T-helper 2 cell treated with Interferon-gamma antibody and Interleukin-4, amounts not matched to agents 5 μg/mL and 100 μg/mL, for 36 hours (primary cell): ENCODE measurements around the gene THSD4.

Experiments
- DNase-seq: peaks from one replicate; pipeline ENCODE4 v3.0.0; 2021; ENCODE audit warnings: low spot score
- H3K27ac Mint-ChIP-seq: one replicate; pipeline ENCODE4 v1.8.0; 2021; ENCODE audit warnings: mild to moderate bottlenecking, mixed read lengths
- H3K27me3 Mint-ChIP-seq: one replicate; pipeline ENCODE4 v1.8.0; 2021; ENCODE audit warnings: low read depth, mixed read lengths
- H3K36me3 Mint-ChIP-seq: one replicate; pipeline ENCODE4 v1.8.0; 2021; ENCODE audit warnings: low read depth, mixed read lengths
- H3K4me1 Mint-ChIP-seq: one replicate; pipeline ENCODE4 v1.8.0; 2021; ENCODE audit warnings: low read depth, mixed read lengths
- H3K4me3 Mint-ChIP-seq: one replicate; pipeline ENCODE4 v1.8.0; 2022; ENCODE audit warnings: mild to moderate bottlenecking, moderate library complexity, mixed read lengths
- H3K9me3 Mint-ChIP-seq: one replicate; pipeline ENCODE4 v1.8.0; 2021; ENCODE audit warnings: mixed read lengths

The THSD4 gene

GRCh38 chr15:71465131-71465955 lies 350.1 kb downstream of the THSD4 start:
- H3K27me3 Mint-ChIP-seq, result peaks cover 6% of the 10 kb centered on the region
- no peak overlapping the region for H3K4me3 Mint-ChIP-seq
- no peaks in the 10 kb centered on the region for H3K9me3 Mint-ChIP-seq
- no peak overlapping the region for H3K27ac Mint-ChIP-seq
- no peak for DNase-seq
- H3K4me1 Mint-ChIP-seq, result no peaks in the 10 kb centered on the region
- H3K36me3 Mint-ChIP-seq, result no peaks in the 10 kb centered on the region

GRCh38 chr15:71468715-71469114 lies 353.4 kb downstream of the THSD4 start:
- no peaks in the 10 kb centered on the region for H3K36me3 Mint-ChIP-seq
- H3K9me3 Mint-ChIP-seq, result no peaks in the 10 kb centered on the region
- no peak for DNase-seq
- no peak overlapping the region for H3K27ac Mint-ChIP-seq
- H3K27me3 Mint-ChIP-seq, result peaks cover 4% of the 10 kb centered on the region
- H3K4me1 Mint-ChIP-seq, result peaks cover 5% of the 10 kb centered on the region
- no peak overlapping the region for H3K4me3 Mint-ChIP-seq

GRCh38 chr15:71469413-71469812 lies 354.1 kb downstream of the THSD4 start:
- DNase-seq, result no peak

GRCh38 chr15:71471347-71471746 lies 356.1 kb downstream of the THSD4 start:
- Mint-ChIP-seq H3K4me1 (peaks cover 5% of the 10 kb centered on the region), H3K36me3 (no peaks in the 10 kb centered on the region)

More at GRCh38 chr15:71469413-71469812, 354.1 kb downstream of the THSD4 start:
- H3K4me3 Mint-ChIP-seq, result no peak overlapping the region
- no peaks in the 10 kb centered on the region for H3K9me3 Mint-ChIP-seq
- H3K27ac Mint-ChIP-seq, result no peak overlapping the region
- no peaks in the 10 kb centered on the region for H3K36me3 Mint-ChIP-seq
- peaks cover 5% of the 10 kb centered on the region for H3K4me1 Mint-ChIP-seq
- peaks cover 4% of the 10 kb centered on the region for H3K27me3 Mint-ChIP-seq

GRCh38 chr15:71472566-71472965 lies 357.3 kb downstream of the THSD4 start:
- H3K4me3 Mint-ChIP-seq, result no peak overlapping the region
- no peak for DNase-seq
- no peak overlapping the region for H3K27ac Mint-ChIP-seq
- peaks cover 5% of the 10 kb centered on the region for H3K4me1 Mint-ChIP-seq
- H3K27me3 Mint-ChIP-seq, result no peaks in the 10 kb centered on the region
- H3K9me3 Mint-ChIP-seq, result no peaks in the 10 kb centered on the region
- no peaks in the 10 kb centered on the region for H3K36me3 Mint-ChIP-seq

More at GRCh38 chr15:71471347-71471746, 356.1 kb downstream of the THSD4 start:
- H3K9me3 Mint-ChIP-seq, result no peaks in the 10 kb centered on the region
- no peak for DNase-seq
- no peak overlapping the region for H3K27ac Mint-ChIP-seq
- H3K27me3 Mint-ChIP-seq, result no peaks in the 10 kb centered on the region
- H3K4me3 Mint-ChIP-seq, result no peak overlapping the region

- no peak overlapping the region for H3K27ac Mint-ChIP-seq
- H3K9me3 Mint-ChIP-seq, result no peaks in the 10 kb centered on the region
- no peak for DNase-seq
- peaks cover 5% of the 10 kb centered on the region for H3K4me1 Mint-ChIP-seq
- H3K27me3 Mint-ChIP-seq, result no peaks in the 10 kb centered on the region
- no peaks in the 10 kb centered on the region for H3K36me3 Mint-ChIP-seq
- H3K4me3 Mint-ChIP-seq, result no peak overlapping the region
Observed at GRCh38 chr15:71473751-71474150, 358.5 kb downstream of the THSD4 start.

GRCh38 chr15:71476823-71477222 lies 361.6 kb downstream of the THSD4 start:
- no peak for DNase-seq
- Mint-ChIP-seq H3K27me3 (peaks cover 6% of the 10 kb centered on the region), H3K9me3 (no peaks in the 10 kb centered on the region), H3K4me3 (no peak overlapping the region), H3K36me3 (no peaks in the 10 kb centered on the region), H3K4me1 (no peaks in the 10 kb centered on the region), H3K27ac (no peak overlapping the region)

- Mint-ChIP-seq H3K36me3 (no peaks in the 10 kb centered on the region), H3K27me3 (peaks cover 6% of the 10 kb centered on the region), H3K27ac (no peak overlapping the region), H3K4me3 (no peak overlapping the region), H3K9me3 (no peaks in the 10 kb centered on the region), H3K4me1 (no peaks in the 10 kb centered on the region)
- no peak for DNase-seq
Observed at GRCh38 chr15:71480556-71480955, 365.3 kb downstream of the THSD4 start.

- H3K36me3 Mint-ChIP-seq, result no peaks in the 10 kb centered on the region
- no peaks in the 10 kb centered on the region for H3K9me3 Mint-ChIP-seq
- no peak overlapping the region for H3K4me3 Mint-ChIP-seq
- H3K27ac Mint-ChIP-seq, result no peak overlapping the region
- no peak for DNase-seq
- peaks cover 12% of the 10 kb centered on the region for H3K27me3 Mint-ChIP-seq
- no peaks in the 10 kb centered on the region for H3K4me1 Mint-ChIP-seq
Observed at GRCh38 chr15:71484080-71484479, 368.8 kb downstream of the THSD4 start.

GRCh38 chr15:71485094-71485693 lies 369.9 kb downstream of the THSD4 start:
- H3K4me3 Mint-ChIP-seq, result no peak overlapping the region
- peaks cover 12% of the 10 kb centered on the region for H3K27me3 Mint-ChIP-seq
- no peak overlapping the region for H3K27ac Mint-ChIP-seq

GRCh38 chr15:71489570-71489969 lies 374.3 kb downstream of the THSD4 start:
- H3K4me3 Mint-ChIP-seq, result no peak overlapping the region

More at GRCh38 chr15:71485094-71485693, 369.9 kb downstream of the THSD4 start:
- H3K9me3 Mint-ChIP-seq, result no peaks in the 10 kb centered on the region
- H3K36me3 Mint-ChIP-seq, result no peaks in the 10 kb centered on the region
- DNase-seq, result no peak
- H3K4me1 Mint-ChIP-seq, result no peaks in the 10 kb centered on the region

GRCh38 chr15:71493526-71493925 lies 378.3 kb downstream of the THSD4 start:
- Mint-ChIP-seq H3K4me3 (no peak overlapping the region), H3K36me3 (no peaks in the 10 kb centered on the region), H3K9me3 (no peaks in the 10 kb centered on the region), H3K4me1 (no peaks in the 10 kb centered on the region), H3K27ac (no peak overlapping the region), H3K27me3 (peaks cover 2% of the 10 kb centered on the region)
- no peak for DNase-seq

More at GRCh38 chr15:71489570-71489969, 374.3 kb downstream of the THSD4 start:
- peaks cover 6% of the 10 kb centered on the region for H3K27me3 Mint-ChIP-seq
- no peak for DNase-seq
- no peaks in the 10 kb centered on the region for H3K9me3 Mint-ChIP-seq
- no peaks in the 10 kb centered on the region for H3K4me1 Mint-ChIP-seq
- no peaks in the 10 kb centered on the region for H3K36me3 Mint-ChIP-seq
- no peak overlapping the region for H3K27ac Mint-ChIP-seq

- DNase-seq, result no peak
- Mint-ChIP-seq H3K4me1 (no peaks in the 10 kb centered on the region), H3K4me3 (no peak overlapping the region), H3K27me3 (no peaks in the 10 kb centered on the region), H3K27ac (no peak overlapping the region), H3K9me3 (no peaks in the 10 kb centered on the region), H3K36me3 (no peaks in the 10 kb centered on the region)
Observed at GRCh38 chr15:71494563-71495397, 379.5 kb downstream of the THSD4 start.

GRCh38 chr15:71495398-71495780 lies 380.1 kb downstream of the THSD4 start:
- Mint-ChIP-seq H3K27ac (no peak overlapping the region), H3K9me3 (peaks cover 3% of the 10 kb centered on the region), H3K4me3 (no peak overlapping the region), H3K27me3 (peaks cover 2% of the 10 kb centered on the region), H3K4me1 (no peaks in the 10 kb centered on the region), H3K36me3 (no peaks in the 10 kb centered on the region)
- DNase-seq, result no peak
